DMS153 treated with DMSO at 0.1 percent for 48 hours (cell line): ENCODE measurements around the gene LLGL1.

ENCODE experiments used
- DNase-seq: peaks from one replicate; lab custom pipeline; 2025; ENCODE audit not compliant: unreplicated experiment; lab: John Stamatoyannopoulos, UW

The LLGL1 gene

DNA sequence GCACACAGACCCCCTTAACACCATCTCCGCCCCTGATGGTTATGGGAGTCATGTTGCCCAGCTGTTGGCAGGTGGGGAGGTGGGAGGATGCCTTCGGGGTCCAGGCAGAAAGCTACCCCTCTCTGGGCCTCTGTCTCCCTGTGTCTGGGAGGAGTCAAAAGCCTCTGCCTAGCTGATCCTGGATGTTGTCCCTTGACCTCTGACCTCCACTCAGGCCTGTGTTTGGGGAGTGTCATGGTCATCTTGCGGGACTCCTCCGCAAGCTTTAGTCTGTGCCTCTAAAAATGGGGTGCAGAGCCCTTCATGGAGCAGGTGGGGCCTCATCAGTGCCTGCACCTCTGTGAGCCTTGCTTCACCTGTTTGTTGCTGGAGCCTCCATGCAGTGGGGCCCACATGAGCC is 3.8 kb downstream of the LLGL1 start:
- DNase-seq, result no peak

DNA sequence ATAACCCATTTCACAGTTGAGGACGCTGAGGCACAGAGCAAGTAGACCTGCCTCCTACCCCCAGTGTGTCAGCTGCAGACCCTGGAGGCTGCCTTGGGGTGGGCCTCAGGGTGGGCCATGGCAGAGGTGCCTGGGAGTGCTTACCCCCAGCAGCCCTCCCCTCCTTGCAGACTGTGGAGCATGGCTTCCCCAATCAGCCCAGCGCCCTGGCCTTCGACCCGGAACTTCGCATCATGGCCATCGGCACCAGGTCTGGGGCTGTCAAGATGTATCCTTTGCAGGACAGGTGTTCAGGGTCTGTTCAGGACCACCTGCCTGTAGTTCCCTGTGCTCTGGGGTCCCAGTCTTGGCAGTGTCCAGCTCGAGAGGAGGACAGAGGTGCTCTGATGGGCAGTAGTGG is 4.3 kb downstream of the LLGL1 start:
- no peak for DNase-seq

DNA sequence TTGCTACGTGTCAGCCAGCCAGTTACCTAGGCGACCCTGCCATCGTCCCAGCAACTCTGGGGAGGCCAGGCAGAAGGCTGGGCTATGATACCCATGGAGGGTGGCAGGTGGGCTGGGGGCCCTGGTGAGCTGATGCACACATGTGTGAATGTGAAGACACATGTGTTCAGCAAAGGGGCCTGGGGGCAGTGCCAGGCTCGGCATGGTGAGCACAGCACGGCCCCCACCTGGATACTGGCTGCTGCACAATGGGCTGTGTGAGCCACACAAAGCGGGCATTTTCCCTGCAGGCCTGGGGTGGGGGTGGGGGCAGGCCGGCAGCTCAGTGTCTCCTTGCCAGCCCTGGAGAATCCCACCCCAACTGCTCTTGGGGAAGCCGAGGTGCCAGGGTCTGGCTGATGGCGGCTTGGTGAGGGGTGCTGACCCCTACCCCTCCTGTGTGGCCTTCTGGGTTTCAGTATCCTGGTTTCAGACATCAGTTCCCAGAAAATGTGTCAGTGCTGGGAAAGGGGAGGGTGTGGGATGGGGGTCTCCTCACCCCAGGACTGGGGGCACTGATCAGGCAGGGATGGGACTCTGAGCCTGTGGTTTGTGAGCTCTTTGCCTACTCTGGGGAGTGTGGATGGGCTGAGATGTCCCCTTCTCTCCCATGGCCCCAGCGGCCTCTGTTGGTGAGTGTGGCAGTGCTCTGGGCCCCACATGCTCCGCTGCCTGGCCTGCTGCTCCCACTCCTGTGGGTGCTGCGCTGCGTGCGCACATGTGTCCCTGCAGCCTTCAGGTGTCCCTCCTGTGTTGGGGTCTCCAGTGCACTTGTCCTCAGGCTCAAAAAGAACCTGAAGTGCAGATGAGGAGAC is 5.1 kb downstream of the LLGL1 start:
- no peak for DNase-seq

DNA sequence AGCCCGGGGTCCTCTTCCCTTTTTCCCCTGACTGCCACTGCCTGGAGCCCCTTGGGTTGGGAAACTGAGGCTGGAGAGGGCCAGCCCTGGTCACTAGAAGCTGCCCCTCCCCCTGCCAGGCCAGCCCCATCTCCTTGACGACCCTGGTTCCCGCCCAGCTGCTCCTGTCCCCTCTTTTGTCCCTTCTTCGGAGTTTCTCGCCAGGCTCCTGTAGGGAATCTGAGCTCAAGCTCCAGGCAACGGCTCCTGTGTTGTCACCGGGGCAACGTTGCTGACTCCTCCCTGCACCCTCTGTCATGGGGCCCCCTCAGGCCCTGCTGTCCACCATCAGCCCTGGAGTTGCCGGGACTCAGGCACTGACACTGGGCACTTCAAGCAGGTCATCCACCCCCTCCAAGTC is 5.7 kb downstream of the LLGL1 start:
- DNase-seq, result no peak

DNA sequence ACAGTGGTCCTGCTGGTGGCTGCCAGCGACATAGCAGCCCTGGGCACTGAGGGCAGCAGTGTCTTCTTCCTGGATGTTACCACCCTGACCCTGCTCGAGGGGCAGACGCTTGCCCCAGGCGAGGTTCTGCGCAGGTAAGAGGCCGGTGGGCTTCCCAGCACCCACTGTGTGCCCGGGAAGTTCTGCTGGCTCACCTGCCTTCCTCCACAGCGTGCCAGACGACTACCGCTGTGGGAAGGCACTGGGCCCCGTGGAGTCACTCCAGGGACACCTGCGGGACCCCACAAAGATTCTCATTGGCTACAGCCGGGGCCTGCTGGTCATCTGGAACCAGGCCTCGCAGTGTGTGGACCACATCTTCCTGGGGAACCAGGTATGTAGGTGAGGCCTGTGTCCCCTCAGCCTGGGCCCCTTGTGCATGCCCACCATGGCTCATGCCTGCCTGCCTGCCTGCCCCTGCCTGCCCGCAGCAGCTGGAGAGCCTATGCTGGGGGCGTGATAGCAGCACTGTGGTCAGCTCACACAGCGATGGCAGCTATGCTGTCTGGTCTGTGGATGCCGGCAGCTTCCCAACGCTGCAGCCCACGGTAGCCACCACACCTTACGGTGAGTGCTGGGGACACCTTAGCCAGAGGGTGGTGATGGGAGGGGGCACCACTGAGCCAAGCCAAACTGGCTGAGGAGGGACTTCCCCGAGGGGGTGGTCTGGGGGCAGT is 8.5 kb downstream of the LLGL1 start:
- DNase-seq, result no peak

DNA sequence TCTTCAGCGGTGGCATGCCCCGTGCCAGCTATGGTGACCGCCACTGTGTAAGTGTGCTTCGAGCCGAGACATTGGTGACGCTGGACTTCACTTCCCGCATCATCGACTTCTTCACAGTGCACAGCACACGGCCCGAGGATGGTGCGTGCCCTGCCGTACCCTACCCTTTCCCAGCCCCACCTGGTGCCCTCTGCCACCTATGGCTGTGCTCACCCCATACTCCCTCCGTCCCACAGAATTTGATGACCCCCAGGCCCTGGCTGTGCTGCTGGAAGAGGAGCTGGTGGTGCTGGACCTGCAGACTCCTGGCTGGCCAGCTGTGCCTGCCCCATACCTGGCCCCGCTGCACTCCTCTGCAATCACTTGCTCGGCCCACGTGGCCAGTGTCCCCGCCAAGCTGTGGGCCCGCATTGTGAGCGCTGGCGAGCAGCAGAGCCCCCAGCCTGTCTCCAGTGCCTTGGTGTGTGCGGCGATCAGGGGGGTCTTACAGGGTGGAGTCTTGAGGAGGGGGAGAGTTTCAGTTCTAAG is 9.5 kb downstream of the LLGL1 start:
- DNase-seq, result no peak

DNA sequence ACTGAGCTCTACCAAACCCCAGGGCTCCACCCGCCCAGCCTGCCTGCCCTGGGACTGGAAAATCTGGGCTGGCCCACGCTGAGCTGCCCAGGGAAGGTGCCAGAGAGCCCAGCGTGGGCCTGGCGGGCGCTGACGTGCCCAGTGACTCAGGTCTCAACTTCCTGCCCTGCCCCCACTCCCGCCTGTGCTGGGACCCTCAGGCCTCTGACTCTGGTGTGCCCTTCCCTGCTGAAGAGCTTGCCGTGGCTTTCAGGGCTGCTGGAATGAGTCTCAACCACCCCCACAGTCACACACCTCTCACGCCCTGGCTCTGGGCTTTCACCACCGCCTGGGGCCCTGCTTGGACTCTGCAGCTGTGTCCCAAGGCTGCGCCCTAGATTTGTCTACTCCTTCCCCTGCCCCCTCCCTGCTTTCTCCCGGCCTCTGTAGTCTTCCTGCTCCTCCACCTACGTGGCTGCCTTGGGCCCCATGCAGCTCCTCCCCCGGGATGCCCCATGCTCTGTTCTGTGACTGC is 10.4 kb downstream of the LLGL1 start:
- DNase-seq, result no peak

DNA sequence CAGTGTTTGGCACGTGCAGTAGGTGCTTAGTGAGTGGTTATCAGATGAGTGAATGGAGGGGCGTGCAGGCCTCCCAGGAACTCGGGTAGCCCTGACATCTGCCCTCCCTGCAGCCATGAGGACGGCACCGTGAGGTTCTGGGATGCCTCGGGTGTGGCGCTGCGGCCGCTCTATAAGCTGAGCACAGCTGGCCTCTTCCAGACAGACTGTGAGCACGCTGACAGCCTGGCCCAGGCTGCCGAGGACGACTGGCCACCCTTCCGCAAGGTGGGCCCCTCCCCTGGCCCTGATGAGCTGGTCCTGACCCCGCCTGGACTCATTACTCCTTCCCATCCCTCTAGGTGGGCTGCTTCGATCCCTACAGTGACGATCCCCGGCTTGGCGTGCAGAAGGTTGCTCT is 11.1 kb downstream of the LLGL1 start:
- DNase-seq, result no peak

DNA sequence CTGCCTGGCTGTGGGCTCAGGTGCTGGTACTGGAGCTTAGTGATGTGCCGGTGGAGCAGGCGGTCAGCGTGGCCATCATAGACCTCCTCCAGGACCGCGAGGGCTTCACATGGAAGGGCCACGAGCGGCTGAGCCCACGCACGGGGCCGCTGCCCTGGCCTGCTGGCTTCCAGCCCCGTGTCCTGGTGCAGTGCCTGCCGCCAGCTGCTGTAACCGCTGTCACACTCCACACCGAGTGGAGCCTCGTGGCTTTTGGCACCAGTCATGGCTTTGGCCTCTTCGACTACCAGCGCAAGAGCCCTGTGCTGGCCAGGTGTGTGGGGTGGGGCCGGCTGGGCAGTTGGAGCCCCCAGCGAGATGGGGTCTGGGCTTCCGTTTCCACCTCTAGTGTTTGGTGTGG is 12.0 kb downstream of the LLGL1 start:
- DNase-seq, result no peak

DNA sequence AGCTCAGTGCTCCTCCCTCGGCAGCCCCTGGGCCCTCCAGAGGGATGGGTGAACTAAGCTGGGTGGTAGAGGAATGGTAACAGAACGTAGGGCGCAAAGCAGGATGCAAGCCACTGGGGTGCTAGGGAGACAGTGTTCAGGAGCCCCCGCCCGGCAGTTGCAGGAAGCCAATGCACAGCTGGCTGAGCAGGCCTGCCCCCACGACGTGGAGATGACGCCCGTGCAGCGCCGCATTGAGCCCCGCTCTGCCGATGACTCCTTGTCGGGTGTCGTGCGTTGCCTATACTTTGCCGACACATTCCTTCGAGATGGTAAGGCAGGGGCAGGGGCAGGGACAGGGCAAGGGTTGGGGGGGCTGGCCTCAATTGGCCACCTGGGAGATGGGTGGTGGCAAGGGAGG is 12.9 kb downstream of the LLGL1 start:
- DNase-seq, result no peak

DNA sequence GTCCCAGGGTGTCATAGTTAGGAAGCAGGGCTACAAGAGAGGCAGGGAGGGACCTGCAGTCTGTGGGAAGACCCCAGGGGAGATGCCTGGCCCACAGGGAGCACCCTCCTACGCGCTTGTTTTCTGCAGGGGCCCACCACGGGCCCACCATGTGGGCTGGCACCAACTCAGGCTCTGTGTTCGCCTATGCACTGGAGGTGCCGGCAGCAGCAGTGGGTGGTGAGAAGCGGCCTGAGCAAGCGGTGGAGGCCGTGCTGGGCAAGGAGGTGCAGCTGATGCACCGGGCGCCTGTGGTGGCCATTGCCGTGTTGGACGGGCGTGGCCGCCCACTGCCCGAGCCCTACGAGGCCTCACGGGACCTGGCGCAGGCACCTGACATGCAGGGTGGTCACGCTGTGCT is 15.0 kb downstream of the LLGL1 start:
- DNase-seq, result no peak

DNA sequence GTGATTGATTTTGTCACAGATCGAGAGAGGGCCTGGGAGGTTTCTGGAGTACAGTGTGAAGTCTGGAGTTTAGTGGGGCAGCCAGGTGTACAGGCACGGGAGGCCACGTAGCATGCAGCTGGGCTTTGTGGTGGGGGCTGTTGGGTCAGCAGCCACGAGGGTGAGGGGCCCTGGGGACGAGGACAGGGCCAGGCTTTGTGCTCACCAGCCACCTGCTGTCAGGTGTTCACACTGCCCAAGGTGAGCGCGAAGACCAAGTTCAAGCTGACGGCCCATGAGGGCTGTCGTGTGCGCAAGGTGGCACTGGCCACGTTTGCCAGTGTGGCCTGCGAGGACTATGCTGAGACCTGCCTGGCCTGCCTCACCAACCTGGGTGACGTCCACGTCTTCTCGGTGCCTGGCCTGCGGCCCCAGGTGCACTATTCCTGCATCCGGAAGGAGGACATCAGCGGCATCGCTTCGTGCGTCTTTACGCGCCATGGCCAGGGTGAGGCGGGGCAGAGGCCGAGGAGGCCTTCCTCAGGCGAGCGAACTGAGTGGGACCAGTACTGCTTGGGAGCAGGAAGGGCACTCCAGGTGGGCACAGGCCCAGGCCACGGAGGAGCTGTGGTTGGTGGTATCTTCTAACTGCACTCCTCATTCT is 15.9 kb downstream of the LLGL1 start:
- no peak for DNase-seq

DNA sequence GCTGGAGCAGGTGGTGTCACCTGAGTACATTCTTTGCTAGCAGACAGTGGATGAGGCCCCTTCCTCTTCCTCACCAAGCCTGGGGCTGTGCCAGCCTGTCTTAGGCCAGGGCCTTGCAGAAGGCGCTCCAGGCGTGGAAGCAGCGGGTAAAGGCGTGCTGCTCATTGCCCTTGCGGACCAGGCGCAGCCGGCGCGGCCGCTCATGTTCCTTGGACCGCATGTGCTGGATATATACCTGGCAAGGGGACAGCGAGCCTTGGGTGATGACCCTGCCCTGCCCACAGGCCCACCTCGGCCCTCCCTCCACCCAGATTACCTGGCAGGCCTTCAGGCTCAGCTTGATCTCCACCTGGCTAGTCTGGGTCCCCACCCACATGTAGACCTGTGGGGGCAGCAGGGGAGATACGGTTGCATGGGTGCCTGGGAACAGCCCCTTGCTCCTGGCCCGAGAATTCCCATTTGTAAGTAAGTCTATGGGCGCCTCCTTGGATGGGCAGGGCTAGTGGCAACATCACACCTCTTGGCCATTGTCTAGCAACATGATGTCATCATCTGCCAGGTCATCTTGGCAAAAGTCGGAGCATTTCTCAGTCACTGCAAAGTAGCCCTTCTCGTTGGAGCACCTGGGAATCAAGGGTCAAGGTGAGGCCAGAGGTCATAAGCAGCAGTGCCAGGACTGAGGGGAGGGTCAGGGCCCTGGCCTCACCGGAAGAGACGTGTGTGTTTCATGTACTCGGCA is 19.8 kb downstream of the LLGL1 start:
- DNase-seq, result no peak

DNA sequence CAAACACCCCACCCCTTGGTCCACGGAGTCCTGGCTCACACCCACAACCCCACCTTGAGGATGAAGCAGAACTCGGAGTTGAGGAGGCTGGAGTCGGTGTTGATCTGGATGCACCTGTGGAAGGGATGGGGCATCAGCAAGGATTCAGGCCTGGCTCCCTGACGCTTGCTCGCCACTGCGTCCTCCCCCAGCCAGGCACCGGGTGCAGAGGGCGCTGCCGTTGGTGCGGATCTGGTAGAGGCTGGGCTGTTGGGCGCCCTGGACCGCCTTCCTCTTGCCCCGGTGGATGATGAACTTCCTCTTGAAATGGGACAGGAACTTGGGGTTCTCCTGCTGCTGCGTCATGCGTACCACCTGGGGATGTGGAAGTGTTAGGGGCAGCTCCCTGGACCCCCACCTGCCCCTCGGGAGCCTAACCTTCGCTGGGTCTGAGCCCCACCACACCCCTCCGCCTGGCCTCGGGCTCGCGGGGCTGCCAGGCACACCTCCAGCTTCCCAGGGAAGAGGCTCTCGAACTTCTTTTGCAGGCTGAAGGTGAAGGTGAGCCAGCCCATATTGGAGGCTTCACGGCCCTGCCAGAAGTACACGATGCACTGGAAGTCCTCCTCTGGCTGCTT is 20.8 kb downstream of the LLGL1 start:
- DNase-seq, result no peak

DNA sequence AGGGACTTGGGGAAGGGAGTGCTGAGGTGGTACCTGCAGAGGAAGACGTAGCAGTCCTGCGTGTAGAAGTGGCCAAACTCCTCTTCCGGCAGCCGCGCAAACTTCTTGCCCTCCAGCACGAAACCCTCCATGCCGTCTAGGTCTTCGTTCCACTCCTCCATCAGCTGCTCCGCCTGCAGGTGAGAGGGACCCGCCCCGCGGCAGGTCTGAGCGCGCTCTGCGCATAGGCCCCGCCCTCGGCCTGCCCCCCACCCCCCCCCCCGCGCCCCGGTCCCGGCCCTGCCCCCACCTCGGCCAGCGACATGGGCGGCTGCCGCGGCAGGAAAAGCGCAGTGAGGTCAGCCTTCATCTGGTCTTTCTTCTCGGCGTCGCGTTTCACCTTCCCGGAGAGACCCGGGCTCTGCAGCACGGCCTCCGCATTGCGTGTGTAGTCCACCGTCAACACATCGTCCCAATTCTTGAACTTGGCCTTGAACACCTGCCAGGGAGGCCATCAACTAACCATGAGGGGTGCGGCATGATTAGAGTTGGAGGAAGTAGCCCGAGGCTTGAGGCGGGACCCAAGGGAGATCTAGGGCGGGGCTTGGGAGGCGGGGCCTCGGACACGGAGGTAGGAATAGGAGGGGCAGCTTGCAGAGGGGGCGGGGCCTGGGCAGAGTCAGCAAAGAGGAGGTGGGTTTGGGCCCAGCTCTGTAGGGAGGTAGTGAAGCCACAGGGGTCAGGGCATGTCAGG is 21.6 kb downstream of the LLGL1 start:
- DNase-seq, result peak; percentile 58

DNA sequence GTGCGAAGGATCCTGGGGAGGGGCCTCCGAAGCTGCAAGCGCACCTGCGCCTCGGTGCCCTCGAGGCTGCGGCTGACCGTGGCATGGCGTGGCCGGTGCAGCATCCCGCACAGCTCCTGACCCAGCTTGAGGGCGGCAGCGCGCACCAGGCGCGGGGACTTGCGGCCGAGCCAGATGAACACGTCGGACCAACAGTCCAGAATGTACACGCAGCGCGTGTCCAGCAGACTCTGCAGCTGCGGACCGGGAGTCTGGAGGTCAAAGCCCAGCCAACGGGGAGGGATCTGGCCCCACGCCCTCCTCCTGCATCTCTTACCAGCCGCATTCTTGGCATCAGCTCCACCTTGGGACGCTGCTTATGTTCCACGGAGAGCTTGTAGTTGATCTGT is 22.2 kb downstream of the LLGL1 start:
- DNase-seq, result no peak

DNA sequence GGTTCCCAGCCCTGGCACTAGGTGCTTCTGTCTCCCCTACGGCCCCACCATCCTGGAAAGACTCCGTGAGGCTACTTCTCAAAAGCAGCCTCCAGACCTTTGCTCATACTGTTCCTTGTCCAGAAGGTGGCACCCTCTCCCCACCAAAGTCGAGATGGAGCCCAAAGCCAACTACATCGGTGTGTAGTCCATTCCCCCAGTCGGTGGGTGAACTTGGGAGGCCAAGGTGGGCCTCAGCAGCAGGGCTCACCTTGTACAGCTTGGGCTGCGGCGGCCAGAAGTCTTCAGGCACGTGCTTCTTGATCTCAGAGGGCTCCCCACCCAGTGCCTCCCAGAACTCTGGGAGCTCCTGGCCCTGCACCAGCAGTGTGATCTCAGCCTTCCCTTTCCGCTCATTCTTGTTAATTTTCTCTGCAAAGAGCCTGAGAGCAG is 22.9 kb downstream of the LLGL1 start:
- DNase-seq, result peak; percentile 11

DNA sequence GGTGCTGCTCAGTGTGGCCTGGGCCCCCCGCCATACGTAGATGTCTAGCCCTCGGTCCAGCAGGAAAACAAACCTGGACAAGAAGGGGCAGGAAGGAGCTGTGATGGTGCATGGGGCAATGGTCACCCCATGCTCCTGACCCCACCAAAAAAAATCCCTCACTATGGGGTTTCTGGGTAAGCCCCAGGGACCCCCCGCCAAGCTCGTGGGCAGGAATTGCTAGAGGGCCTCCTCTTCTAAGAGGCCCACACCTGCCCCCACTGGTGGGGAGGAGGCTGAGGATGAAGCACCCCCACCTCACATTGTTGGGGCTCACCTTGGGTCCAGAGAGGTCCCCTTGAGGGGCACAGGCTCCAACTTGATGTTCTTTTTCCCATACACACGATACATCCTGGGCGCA is 23.4 kb downstream of the LLGL1 start:
- no peak for DNase-seq

DNA sequence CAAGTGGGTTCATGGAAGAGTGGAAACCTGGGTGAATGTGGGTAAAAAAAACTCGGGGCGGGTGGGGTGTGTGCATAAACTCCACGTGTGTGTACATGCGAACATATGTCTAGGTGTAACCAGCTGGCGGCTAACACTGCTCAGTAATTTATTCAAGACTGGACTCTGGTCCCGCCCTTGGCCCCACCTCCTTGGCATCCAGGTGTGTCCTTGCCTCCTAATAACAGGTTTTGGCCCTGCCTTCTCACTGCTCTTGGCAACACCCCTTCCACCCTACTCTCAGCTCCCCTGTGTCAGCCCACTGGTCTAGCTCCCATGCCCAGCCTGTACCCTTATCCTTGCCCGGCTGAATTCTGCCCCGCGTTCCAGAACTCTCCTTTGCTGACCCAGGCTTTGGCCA is 24.8 kb downstream of the LLGL1 start:
- no peak for DNase-seq

DNA sequence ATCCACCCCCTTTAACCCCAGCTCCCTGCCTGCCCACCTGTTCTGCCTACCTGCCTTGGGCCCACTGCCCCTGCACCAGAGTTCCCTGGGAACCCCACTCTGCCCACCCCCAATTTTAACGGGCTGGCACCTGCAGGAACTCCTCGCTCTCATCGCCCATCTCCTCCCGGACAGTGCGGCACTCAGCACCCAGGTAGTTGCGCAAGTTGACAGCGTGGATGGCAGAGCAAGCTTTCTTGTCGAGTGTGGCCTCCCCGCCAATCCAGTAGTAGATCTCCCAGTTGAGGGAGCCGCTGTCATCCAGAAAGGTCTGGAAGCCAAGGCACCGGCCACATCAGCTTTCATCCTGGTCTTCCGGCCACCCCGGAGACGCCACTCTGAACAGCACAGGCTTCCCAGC is 25.3 kb downstream of the LLGL1 start:
- no peak for DNase-seq
